Effector CD8-positive, alpha-beta T cell (primary cell): ENCODE data around the gene STARD13.
"Not testable (repeated sequence)": the region's sequence is repeated elsewhere in the genome, so short reads cannot be mapped to it uniquely, and the experiment has no call there.

Source experiments
- DNase-seq: peaks from one replicate; lab custom pipeline; 2025; lab: John Stamatoyannopoulos, UW

STARD13 gene

DNA sequence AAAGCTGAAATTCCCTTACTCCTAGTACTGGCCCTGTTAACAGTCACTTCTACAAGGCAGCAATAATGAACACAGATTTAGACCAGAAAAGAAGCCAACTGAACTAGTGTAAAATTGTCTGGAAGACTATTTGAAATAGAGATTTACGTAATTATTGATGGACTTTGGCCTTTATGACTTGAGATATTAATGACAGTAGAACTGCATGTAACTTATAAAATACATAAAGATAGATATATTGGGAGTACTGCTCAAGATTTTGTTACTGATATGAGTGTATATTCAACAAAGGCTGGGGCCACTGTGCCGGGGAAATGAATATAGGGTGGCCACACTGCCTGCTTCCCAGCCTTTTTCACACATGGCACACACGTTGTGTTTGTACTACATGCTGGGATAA lies 88.8 kb downstream of the STARD13 start:
- no peak for DNase-seq

DNA sequence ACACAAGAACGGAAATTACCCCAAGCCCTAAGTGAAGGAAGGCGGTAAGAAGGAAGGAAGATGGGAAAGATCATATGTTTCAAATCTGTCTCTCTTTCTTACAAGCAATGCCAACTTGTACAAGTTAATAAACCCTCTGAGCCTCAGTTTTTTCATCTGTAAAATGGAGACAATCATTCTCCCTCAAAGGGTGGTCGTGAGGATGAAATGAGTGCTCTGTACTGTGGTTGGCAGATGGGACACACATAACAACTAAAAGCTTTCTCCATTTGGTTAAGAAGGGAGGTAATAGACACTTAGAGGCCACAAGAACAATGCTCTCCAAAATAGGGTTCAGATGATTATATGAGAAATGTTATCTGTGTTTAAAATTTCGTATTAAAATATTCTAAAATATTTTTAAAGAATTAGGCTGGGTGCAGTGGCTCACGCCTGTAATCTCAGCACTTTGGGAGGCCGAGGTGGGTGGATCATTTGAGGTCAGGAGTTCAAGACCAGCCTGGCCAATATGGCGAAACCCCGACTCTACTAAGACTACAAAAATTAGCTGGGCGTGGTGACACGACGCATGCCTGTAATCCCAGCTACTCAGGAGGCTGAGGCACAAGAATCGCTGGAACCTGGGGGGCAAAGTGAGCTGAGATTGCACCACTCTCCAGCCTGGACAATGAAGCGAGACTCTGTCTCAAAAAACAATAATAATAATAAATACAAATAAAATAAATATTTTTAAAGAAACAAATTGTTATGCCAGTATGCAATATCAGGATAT lies 89.7 kb downstream of the STARD13 start:
- DNase-seq = no peak

DNA sequence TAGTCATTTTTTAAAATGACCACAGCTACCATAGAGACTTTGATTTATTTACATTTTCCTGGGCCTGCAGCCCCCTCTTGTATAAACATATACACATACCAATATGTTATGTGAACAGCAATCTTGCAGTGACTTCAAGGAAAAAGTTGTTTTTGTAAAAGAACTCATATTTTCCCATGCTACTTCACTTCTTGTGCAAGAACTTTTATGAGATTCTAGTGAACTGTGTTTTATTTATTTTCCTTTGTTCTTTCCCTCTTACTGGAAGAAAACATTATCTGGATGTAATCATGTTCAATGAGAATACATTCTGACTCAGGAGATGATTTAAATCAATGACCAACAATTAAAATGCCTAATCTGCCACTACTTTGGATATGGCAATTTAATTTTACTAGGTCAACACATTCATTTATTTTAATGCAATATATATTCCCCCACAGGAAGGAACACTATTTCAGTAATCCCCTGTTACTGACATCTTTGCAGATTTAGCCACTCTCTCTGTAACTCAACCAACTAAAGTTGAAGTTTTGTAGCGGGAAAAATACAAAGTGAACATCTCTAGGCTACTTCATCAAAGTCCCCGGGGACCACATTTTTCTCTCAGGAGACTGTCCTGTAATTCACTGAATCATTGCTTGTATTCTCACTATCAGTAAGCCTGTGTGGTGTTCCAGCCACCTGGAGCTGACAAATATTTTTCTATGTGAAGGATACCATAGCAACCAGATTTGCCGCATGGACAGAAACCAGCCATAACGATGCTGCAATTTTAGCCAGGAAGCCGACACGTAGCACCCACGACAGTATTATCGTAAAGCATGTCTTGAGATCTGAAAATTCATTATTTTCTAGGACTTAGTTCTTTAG lies 90.5 kb downstream of the STARD13 start:
- no peak for DNase-seq

DNA sequence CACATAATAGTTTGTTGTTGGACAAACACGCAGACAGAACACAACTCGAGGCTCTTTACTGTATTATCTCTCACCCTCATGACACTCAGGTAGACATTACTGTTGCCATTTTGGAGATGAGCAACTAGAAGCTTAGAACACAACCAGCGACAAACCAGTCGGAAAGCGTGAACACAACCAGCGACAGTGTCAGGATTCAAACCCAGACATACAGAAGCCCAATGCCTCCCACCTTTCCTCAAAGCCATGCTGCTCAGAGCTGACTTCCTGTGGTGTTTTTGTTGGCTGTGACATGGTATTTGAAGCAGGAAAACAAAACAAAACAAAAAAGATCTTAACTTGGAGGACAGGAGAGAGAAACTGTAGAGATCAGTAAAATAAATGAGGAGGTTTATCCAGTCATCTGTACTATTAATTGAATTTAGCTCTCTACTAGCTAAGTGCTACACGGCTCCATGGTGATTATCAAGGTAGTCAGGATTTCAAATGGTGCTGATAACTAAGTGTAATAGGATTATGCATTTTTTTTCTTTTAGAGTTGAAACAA lies 92.1 kb downstream of the STARD13 start:
- DNase-seq = no peak

DNA sequence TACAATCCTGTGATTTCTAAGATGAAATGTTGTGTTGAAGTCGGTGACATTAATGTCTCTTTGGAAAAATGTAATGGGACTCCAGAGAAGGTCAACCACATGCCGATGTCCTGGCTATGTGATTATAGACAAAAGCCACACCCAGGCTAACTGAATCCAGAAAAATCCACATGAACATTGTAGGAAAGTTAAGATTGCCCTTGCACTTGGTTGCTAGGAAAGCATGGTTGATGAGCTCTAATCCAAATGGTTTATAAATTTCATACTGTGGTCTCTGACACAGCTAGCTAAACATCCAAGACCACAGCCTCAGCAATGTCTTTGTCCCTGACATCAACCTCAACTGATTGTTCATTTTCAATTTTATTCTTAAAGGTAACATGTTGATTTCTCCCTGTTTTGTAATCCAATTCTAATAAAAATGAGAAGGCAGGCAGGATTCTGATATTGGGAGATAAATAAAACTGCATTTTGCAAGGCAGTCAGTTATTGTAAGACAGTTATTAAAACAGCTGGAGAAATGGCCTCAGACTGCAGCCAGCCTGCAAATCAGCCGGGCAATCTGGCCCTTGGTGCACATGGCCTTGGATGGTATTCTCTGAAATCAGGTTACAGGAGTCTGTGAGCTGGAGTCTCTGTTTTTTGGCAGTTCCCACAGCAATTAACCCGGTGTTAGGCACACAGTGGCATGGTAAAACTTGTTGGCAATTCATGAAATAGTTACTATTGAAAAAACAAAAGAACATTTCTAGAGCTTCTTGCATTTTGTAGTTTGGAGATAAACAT lies 93.9 kb downstream of the STARD13 start:
- DNase-seq = no peak

DNA sequence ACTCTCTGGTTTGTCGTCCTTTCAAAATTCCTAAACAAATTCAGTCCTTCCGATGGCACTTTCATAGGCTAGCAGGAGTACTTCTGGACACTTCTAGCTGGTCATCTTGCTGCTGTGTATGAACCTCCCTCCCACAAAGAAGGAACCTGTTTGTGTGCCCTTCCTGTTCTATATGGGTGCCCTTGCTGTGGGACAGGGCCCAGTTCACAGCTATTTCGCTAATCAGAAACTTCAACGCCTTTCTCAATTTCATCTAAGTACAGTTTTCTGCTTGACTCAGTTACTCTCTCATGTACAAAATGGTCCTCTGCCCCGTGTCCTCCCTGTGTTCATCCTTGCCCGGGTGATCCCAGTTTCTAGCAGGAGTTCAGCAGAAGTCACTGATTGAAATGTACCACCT lies 96.1 kb downstream of the STARD13 start:
- no peak for DNase-seq

DNA sequence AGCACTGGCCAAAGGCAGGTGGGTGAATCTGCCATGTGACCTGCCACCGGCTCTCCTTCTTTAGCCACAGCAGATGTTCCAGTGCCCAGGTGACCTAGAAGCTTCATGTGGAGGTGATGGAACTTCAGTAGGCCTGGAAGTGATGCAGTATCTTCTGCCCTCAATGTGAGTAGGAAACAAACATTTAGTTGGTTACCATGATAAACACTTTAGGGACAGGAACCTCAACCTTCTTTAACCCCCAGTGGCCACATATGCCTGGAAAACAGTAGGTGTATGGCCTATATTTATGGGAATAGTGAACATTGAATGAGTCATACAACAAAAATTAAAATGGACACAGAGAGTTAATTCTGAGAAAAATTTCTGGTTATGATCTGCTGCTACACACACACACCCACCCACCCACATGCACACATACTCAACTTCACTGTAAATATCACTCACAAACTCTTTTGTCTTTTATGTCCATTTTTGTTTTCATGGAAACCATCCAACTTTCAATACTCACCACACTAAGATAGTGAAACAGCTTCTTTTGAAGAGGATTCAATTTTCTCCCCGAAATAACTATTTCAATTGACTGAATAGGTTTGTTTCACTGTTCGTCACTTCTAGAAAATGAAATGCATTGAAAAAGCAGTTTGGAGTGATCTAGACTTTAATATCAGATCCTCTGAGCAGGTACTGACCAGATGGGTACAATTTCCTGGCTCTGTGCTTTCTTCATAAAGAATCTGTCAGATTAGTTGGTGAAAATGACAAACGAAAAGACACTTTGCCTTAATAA lies 97.3 kb downstream of the STARD13 start:
- no peak for DNase-seq

DNA sequence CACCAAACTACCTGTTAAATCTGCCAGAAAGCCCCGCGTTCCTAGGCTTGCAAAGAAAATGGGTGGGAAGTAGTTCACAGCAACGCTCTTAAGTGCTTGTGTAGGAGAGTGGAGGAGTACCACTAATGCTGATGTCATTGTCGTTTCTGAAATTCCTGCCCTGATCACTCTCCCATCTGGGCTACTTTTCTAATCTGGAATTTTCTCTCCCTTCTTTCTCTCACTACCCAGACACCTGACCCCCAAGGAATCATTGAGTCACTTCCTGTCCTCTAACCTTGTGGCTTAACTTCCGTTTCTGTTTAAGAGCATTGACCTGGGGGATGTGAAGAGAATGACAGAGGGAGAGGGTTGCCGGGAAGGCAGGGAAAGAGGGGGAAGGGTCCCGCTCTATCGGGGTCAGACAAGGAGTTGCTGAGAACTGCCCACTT lies 98.7 kb downstream of the STARD13 start:
- no peak for DNase-seq

DNA sequence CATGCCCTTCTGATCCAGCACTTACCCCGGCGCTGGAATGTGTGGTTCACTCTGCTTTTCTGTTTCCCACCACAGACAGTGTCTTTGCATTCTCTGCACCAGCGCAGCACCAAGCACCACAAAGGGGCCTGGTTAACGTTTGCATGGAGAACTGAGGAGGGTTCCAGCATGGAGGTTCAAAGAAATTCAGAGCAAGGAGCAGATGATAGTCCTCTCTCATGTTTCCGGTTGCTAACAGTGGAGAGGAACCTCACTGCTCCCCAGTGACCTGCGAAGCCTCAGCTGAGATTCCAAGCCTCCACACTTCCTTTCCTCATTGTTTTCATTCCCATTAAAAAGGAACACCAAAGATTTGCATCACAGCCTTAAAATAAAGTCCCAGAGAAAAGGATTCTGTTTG lies 99.7 kb downstream of the STARD13 start:
- DNase-seq = no peak

DNA sequence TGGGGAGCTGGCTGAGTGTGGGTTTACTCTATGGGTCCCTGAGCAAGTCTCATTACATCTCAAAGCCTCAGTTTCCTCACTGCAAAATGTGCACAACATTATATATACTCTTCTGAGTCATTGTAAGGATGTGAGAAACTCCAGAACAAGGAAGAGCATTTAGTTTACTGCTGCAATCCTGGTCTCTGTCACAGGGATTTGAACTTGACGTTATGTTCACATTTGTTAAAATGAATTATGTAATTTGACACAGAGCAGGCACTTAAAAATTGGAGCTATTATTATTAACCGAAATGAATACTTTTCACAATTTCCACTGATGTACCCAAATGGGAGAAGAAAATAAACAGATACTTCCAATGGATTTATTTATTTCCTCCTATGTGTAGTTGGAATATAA lies 101.0 kb downstream of the STARD13 start:
- no peak for DNase-seq

DNA sequence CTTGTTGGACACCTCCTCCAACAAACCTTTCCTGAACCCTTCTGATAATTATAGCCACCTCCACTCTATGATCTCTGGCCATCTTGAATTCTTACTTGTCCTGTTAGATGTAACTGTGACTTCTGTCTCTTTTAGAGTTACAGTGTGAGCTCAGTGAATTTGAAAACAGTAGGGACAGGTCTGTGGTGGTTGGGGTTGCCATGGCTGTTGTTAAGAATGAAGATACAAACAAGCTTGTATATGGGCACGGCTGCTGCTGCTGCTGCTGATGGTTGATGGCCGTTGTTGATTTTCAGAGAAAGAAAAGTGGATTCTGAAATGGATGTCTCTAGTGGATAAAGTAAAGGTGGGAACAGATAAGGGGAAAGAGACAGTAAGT lies 101.5 kb downstream of the STARD13 start:
- DNase-seq = no peak

DNA sequence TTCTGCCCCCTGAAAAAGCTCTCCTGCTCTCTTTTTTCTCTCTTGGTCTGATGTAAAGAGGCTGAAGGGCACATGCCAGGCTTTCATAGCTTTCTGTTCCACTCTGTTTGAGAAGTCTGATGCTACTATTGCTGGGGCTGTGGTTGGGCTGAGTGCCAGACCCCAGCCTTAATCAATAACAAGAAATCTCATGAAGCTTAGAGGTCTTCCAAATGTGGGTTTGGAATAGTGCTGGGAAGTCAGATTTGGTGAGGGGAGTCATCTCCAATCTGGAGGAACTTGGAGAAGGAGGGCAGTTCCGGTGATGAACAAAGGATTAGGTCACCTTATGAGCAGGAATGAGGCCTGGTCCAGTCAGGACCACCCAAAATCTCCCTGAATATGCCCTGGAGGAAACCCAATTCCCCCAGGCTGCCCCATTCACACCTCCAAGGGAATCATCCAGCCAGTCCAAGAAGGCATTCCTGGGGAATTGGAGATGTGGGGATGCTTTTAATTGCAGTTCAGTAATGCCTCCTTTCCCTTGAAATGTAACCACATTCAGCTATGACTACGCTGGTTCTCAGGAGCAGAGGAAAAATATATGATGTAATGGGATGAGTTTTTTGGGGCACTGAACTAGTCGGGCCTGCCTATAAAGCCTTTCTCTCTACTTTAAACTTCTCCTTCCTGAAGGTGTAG lies 102.0 kb downstream of the STARD13 start:
- DNase-seq = no peak

DNA sequence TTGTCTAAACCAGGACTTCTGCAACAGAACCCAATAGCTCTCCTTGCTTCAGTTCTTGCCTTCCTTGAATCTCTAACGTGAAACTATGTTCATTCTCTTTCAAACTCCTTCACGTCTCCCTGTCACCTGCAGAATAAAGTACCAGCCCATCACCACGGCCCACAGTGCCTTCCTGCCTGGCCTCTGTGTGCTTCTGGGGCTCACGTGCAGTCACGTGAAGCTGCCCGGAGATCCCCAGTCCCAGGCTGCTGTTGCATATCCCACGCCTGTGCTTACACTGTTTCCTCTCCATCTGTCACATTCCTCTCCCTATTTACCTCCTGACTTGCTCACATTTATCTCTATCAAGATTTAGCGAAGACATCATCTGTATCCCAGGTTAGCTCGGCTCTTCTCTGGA lies 102.8 kb downstream of the STARD13 start:
- DNase-seq = no peak

DNA sequence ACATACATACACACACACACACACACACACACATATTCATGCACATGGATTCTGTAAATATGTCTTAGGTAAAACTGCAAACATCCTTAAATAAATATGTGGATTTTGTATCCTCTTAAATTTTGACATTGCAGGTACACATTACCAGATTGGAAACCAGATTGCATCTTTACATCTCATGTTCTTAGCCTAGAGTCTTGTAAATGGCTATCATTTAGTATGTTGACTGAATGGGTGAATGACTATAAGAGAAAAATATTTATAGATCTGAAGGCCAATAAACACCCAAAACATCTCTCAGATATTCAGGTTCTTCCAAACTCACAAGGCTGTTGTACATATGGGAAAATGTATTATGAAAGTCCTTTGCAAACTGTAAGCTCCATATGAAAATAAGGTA lies 104.3 kb downstream of the STARD13 start:
- no peak for DNase-seq

DNA sequence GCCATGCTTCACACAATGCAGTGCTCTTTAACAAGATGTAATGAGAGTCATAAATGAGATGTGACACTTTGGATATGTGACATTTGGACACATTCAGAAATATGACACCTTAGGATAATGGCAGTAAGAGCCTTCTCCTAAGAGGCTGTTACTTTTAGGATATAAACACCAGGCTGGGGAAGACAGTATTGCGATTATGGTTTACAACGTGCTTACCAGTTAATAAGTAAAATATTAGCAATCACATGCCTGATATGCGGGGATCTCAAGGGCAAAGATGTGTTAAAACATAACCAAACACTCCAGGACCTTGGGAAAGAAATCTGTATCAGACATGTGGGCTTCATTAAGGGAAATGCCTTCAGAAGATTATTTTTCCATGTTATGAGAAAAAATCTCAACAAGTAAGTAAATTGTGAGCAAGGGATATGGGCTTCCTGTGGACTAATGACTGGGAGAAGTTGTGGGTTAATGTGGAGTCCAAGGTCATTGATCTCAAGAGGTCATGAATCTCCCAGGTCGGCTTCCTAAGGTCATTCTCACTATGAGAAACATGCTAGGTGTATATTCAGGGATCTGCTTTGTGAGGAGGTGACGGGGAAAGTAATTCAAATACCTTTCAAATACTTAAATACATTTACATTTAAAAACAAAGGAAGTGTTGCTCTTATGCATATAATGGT lies 105.3 kb downstream of the STARD13 start:
- DNase-seq = no peak

DNA sequence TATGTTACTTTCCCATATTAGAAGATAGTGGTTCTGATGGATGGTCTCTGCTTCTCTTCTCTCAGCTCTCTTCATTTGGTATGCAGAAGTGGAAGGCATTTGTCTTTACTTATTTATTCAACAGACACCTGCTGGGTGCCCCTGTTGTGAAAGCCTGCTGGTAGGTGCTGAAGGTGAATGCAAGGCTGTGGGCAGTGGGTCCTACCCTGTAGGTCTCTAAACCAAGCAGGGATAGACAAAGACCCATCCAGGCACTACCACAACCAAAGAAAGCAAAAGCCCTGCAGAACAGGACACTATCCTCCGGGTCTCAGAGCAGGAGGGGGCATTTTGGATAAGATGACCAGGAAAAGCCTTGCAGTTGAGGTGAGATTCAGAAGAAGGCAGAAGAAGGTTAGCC lies 106.1 kb downstream of the STARD13 start:
- no peak for DNase-seq

DNA sequence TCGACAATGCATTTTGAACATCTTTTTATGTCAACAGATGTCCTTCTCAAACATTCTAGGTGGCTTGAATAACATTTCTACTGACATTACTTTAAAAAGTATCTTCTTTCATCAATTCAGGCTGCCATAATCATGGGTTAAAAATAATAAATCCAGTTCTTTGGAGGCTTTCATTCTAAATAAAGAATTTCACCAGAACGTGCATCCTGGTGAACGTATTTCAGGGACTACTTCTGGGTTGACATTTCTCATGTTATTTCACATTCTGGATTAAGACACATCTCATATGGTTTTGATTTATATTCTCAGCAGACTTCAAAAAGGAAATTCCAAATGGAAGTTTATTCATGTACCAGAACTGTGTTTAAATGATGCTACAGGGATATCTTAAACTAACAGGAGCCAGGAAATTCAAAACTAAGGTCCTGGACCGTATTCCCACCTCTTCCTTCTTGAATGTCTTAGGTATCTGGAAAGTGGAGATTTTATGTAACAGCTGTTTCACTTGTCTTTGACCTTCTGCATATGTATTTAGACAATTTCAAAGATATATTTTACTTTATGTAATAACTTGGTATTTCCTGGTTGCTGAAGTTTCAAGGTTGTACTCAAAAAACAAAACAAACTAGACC lies 107.2 kb downstream of the STARD13 start:
- no peak for DNase-seq

DNA sequence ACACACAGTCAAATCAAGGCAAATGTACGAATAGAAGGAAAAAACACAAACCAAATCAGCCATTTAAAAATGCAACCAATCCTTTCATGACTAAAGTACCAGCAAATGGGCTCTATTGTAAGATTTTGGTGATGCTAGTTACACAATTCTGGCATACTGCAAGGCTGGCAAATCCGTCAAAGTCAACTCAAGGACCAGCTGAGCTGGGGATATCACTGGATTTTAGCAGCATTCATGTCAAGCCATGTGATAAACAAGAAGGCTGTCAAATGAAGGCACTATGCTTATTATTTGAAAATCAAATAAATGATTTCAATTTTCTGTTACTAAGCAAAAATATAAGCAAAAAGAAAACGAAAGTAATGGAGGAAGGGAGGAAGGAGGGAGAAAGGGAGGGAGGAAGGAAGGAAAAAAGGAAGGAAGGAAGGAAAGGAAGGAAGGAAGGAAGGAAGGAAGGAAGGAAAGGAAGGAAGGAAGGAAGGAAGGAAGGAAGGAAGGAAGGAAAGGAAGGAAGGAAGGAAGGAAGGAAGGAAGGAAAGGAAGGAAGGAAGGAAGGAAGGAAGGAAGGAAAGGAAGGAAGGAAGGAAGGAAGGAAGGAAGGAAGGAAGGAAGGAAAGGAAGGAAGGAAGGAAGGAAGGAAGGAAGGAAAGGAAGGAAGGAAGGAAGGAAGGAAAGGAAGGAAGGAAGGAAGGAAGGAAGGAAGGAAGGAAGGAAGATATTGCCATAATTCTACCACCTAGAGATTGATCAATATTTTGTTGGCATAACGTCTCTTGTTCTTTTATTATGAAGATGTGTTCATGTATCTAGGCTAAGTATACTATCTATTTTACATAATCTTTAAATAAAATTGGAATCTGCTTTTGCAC lies 108.0 kb downstream of the STARD13 start:
- not testable (repeated sequence) for DNase-seq

DNA sequence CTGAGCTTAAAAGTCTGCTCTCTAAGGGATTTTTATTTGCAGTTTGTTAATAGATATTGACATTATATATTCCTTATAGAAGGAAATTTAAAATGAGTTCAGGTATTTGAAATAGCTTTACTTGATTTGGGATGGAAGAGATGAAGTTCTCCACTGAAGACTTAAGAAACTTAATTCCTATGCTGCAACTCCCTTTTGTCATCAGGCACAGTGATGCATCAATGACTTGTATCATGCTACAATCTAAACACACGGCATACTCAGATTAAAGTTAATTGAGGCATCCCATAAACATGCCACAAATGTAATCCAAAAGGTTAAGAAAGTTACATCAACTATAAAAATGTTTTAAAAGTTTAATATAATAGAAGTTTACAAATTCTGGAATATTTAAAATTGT lies 109.0 kb downstream of the STARD13 start:
- DNase-seq = no peak
